Endometrial microvascular endothelial cells (primary cell): Measurements from ENCODE around the gene ZNRD2. TPM values are rescaled to one million over a fixed set of nuclear protein-coding genes. Genes with fewer than 3 reads are reported as not detected.

Experiments used
- in situ Hi-C: cut with HindIII; loops from 2 replicates; pipeline ENCODE4 v1.10.0; 2017; ENCODE audit warnings: low sequenced_read_pairs, low pct_unique_long_range_greater_than_20kb; ENCODE audit errors: inconsistent ontology term
- total RNA-seq: library from RNA; depleted of rRNA; stranded (reverse); fragments of >200 nt; gene quantifications from one replicate; pipeline ENCODE4 v1.2.3, GENCODE V29; 2015; ENCODE audit errors: inconsistent ontology term

ZNRD2 gene
- total RNA-seq, 1 donor from 2014 or later: 85.7 TPM

DNA sequence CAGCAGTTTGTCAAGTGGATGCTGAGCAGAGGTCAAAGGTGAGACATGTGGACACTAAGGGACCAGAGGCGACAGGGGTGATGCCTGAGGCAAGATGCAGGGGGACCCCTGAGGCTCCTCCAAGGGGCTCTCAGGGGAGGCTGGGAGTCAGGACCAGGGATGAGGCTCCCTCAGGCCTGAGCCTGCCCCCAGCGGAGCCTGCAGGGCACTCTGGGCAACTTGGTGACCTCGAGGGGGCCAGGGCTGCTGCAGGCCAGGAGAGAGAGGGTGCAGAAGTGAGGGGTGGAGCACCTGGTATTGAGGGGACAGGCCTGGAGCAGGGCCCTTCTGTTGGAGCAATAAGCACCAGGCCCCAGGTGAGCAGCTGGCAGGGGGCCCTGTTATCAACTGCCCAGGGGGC is 11.7 kb downstream of the ZNRD2 start:
- in situ Hi-C loops: no loop called here

DNA sequence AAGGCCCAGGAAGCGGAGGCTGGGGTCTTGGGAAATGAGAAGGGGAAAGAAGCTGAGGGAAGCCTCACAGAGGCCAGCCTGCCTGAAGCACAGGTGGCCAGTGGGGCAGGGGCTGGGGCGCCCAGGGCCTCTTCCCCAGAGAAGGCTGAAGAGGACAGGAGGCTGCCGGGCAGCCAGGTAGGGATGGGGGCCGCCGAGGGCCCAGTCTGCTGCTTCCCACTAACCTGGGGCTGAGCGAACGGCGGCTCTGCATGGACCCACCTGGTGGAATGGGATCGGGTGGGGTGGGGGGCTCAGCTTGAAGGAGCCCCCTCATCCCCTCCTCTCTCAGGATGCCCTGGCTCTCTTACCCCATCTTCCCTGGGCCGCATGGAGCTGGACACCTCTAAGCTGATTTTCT is 13.3 kb downstream of the ZNRD2 start:
- in situ Hi-C loops: no loop called here

DNA sequence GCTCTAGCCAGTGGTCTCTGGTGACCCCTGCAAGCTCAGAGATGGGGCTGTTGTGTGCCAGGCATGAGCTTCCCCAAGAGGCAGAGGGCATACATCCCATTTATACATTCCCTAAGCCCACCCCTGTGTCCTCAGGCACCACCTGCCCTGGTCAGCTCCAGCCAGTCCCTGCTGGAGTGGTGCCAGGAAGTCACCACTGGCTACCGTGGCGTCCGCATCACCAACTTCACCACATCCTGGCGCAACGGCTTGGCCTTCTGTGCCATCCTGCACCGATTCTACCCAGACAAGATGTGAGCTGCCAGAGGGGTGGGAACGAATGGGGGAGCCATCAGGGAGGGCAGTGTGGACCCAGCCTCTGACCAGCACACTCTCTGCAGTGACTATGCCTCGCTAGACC is 13.8 kb downstream of the ZNRD2 start:
- in situ Hi-C loops: no loop called here

- in situ Hi-C loops: no loop called here
These were observed 14.5 kb downstream of the ZNRD2 start for GRCh38 chr11:65584723-65585171.

- in situ Hi-C loops: no loop called here
These were observed 15.3 kb downstream of the ZNRD2 start for GRCh38 chr11:65585396-65586246.

DNA sequence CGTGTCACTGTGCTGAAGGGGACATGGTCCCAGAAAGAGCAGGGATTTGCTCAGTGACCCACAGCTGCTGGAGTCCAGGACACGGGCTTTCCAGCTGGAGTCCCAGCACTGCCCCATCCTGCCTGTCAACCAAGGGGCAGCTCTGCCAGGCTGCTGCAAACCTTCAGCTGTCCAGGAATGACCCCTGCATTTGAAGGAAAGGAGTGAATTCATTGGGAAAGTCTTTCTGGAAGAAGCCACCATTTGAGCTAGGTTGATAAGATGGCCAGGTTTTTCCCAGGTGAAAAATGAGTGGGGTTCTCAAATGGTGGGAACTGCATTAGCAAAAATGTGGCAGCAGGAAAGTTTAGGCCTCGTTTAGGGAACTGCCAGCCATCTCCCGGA is 16.0 kb downstream of the ZNRD2 start:
- in situ Hi-C loops: no loop called here

GRCh38 chr11:65586676-65587075 is 16.4 kb downstream of the ZNRD2 start:
- in situ Hi-C loops: no loop called here

DNA sequence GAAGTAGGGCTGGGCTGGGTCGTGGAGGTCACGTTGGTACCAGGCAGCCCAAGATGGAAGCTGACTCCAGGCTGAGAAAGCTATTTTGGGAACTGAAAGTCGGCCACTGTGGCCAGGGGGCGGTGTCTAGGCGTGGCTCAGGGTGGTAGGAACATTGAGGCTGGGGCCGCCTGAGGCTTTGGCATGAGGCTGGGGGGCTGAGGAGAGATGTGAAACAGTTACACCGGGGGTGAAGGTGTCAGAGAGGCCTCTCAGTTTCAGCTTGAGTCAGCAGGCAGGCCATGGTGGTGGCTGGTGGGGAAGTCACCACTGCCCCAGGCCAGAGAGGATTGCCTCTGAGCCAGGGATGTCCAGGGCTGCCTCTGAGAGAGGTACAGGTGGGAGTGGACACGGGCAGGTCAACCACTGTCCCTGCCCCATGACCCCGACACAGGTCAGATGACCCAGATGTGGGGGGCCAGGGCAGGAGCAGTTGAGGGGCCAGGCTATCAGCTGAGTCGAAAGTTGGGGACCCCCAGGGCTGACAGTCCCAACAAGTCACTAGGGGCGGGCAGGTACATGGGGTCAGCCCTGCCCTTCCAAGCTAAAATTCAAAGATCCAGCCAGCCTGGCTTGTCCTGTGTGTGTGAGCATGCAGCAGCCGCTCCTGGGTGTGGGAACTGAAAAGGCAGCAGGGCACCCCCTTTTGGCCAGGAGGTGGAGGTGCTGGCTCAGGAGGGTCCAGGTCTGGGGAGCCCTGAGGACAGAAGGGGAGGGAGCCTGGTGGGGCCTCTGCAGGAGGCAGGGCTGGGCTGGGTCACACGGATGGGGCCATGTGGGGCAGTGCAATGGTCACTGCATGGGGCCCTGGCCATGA is 18.1 kb downstream of the ZNRD2 start:
- in situ Hi-C loops: no loop called here

GRCh38 chr11:65589444-65590239 is 19.4 kb downstream of the ZNRD2 start:
- in situ Hi-C loops: no loop called here

- in situ Hi-C loops: no loop called here
These were observed 20.0 kb downstream of the ZNRD2 start for GRCh38 chr11:65590240-65590738.

DNA sequence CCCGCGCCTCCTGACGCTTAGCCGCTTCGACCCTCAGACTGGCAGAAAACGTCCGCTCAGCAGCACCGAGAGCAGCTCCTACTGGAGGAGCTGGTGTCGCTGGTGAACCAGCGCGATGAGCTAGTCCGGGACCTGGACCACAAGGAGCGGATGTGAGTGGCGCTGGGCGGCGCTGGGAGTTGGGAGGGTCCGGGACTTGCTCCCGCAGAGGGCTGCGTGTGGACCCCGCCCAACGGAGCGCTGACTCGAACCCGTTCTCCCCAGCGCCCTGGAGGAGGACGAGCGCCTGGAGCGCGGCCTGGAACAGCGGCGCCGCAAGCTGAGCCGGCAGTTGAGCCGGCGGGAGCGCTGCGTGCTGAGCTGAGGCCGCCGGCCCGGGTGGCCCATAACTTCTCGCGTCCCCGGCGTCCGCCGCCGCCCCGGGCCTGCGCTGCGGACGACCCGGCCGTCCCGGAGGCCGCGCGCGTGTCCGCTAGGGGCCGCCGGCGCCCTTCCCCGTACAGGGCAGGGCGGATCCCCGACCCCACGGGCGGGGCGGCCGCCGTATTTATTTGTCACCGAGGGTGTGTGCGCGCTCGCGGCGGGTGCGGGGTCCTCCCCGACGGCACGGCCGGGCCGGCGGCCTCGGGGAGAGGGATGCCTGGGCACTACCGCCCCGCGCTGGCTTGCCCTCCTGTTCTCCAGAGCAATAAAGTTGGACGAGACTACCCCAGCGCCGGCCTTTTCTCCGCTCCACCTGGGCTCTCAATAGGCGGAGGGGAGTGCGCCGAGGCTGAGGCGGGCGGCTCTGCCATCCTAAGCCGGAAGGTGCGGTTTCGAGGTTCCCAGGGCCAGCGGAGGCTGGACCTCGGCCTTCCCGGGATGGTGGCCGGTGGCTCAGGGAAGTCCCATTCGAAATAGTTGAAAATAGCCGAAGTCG is 21.9 kb downstream of the ZNRD2 start:
- in situ Hi-C loops: no loop called here

- in situ Hi-C loops: no loop called here
These were observed 22.7 kb downstream of the ZNRD2 start for GRCh38 chr11:65592858-65593517.

DNA sequence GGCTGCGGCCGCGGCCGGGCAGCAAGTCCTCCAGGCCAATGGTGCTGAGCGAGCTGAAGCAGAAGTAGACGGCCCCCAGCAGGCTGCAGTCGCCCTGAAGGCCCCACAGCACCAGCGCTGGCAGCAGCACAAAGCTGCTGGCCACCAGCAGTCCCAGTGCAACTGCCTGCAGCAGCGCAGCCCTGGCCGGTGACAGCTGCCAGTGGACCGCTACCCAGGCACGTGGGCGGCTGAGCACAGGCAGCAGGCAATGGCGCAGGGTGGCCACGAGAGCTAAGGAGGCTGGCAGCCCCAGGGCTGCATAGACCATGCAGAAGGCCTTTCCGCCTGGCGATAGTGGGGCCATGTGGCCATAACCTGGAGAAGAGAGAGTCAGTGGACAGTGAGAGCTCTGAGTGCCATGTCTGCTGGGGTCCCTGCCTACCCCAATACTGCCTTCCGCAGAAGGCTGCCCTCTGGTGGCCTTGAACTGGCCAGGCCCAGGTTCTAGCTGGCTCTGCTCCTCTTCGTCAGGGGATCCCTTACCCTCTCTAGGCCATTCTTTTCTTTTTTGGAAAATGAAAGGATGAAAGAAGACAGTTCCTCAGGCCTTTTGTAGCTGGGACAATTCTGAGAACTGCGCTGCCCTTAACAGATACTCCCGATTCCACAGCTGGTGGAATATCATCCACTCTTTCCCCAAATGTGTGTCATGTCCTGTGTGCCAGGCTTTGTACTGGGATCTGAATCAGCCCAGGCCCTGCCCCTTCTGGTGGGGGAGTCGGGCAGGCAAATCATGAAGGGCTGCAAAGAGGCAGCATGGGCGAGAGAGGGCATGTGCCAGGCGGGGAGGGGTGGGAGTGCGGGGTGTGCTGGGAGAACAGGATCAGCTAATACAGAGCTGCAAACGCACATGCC is 23.5 kb downstream of the ZNRD2 start:
- in situ Hi-C loops: no loop called here

- in situ Hi-C loops: no loop called here
These were observed 24.9 kb downstream of the ZNRD2 start for GRCh38 chr11:65595131-65595530.

- in situ Hi-C loops: no loop called here
These were observed 25.4 kb downstream of the ZNRD2 start, which contains the start of gene KCNK7 for GRCh38 chr11:65595543-65596281. TSS of gene KCNK7 (minus strand) at chr11:65595800. CDS start at chr11:65595772, 28 bp downstream.

DNA sequence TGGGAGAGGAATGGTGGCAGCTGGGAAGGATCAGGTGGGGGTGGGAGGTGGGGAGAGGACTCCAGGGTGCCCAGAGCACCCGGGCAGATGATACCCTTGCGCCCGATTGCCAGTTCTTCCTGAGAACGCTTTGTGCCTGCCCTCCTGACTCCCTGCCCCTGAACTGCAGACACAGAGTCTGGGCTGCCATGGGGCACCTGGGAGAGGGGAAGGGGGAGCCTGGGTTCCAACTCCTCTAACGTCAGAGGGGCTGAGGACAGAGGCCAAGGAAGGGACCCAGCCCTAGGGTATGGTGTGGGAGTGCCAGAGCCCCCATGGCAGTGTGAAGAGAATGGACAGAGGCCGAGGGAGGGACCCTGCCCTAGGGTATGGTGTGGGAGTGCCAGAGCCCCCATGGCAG is 26.2 kb downstream of the ZNRD2 start:
- in situ Hi-C loops: no loop called here
